ENCODE measurements around the gene HADHB. TPM values are rescaled to one million over a fixed set of nuclear protein-coding genes. Genes with fewer than 3 reads are reported as not detected.

HADHB gene
- total and polyA plus RNA-seq, 10 of the 15 experiments (the other 5 are each of a cell fraction or from before 2014, with no cell fraction given) = 53.7 to 145 (median 85.5) TPM

DNA sequence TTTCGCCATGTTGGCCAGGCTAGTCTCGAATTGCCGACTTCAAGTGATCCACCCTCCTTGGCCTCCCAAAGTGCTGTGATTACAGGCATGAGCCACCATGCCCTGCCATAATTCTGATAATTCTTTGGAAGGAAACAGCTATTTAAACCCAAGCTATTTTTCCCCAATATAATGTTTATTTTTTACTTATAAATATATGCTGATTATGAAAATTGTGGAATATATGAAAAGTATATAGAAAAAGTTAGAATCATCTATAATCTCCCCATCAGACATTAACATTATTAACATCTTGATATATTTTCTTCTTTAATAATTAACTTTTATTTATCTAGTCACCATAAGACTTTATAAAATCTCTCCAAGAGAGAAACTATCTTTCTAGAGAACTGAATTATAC, 41.2 kb downstream of the HADHB start:
- Histone ChIP-seq H3K4me3 (no peak overlapping the region), H2AFZ (ENCODE audit: control insufficient read depth, low read depth, low read length) (no peak overlapping the region), H3K9ac (ENCODE audit: control insufficient read depth, insufficient read depth, low read length) (no peak overlapping the region), H3K27ac (ENCODE audit: control insufficient read depth, insufficient read depth) (no peak overlapping the region), H3K27me3 (replicated peaks in 1 of 2; ENCODE audit: control insufficient read depth in 2 of 2, insufficient read depth in 2 of 2, low read length in 1 of 2) (no peaks in the 10 kb centered on the region), H3K79me2 (ENCODE audit: control insufficient read depth, insufficient read depth, low read length) (no peaks in the 10 kb centered on the region), H3K9me3 (replicated peaks; ENCODE audit: control insufficient read depth, insufficient read depth, low read length) (no peaks in the 10 kb centered on the region), H3K4me2 (ENCODE audit: control insufficient read depth, insufficient read depth) (no peak overlapping the region), H4K20me1 (ENCODE audit: control insufficient read depth, insufficient read depth) (no peaks in the 10 kb centered on the region), H3K36me3 (ENCODE audit: control insufficient read depth in 2 of 2, insufficient read depth in 2 of 2, low read length in 1 of 2) (peaks cover 3 to 21% of the 10 kb centered on the region in 2 experiments; a peak in 3 of 4 replicates), H3K4me1 (ENCODE audit: control insufficient read depth, insufficient read depth, low read length) (no peaks in the 10 kb centered on the region)
- 100% methylated on average over 3 of the region's 3 CpGs for WGBS (ENCODE audit: insufficient coverage, insufficient replicate concordance, low lambda C conversion rate, missing lambda C conversion rate)
- in situ Hi-C loops (cut with MboI) (no loop called here), intact Hi-C loops (cut with micrococcal nuclease; ENCODE audit: unreplicated experiment) (no loop called here)
- FAIRE-seq = no peak
- BruUV-seq (replicated peaks) = no TSS peak
- ATAC-seq = no peak
- ChIA-PET POLR2A (interaction anchor here (0.5 kb wide), 1 partner anchor 19 kb away, joined by 4 read pairs; no protein-coding TSS in a partner anchor), CTCF (no interaction called here), RAD21 (ENCODE audit: unreplicated experiment) (interaction anchor here (1.5 kb wide), 1 partner anchor 14 kb away, joined by 4 read pairs; no protein-coding TSS in a partner anchor), SMC1A (ENCODE audit: uncharacterized antibody, unreplicated experiment) (no interaction called here)
- DNase-seq (ENCODE audit: low read depth, low spot score) = no peak
- TF ChIP-seq MTA3 (IDR thresholded peaks at IDR 0.05; ENCODE audit: borderline replicate concordance, low read length) (no peak), SP1 (IDR thresholded peaks at IDR 0.05; ENCODE audit: low read depth, low read length) (no peak), HDAC6 (IDR thresholded peaks at IDR 0.05; ENCODE audit: unreplicated experiment) (no peak), IKZF2 (IDR thresholded peaks at IDR 0.05) (no peak), SMARCA5 (IDR thresholded peaks at IDR 0.05) (no peak), MEF2B (IDR thresholded peaks at IDR 0.05; ENCODE audit: partially characterized antibody, poor library complexity, severe bottlenecking) (no peak), CBFB (IDR thresholded peaks at IDR 0.05; ENCODE audit: low read depth) (no peak), ESRRA (IDR thresholded peaks at IDR 0.05; ENCODE audit: low read length) (no peak), MYC (IDR thresholded peaks at IDR 0.05; ENCODE audit: insufficient read depth, insufficient read length, insufficient replicate concordance, low read length, severe bottlenecking) (no peak), JUNB (IDR thresholded peaks at IDR 0.05) (no peak), JUND (IDR thresholded peaks at IDR 0.05; ENCODE audit: low read depth, low read length) (no peak), HDGF (IDR thresholded peaks at IDR 0.05) (no peak), ZBED1 (IDR thresholded peaks at IDR 0.05; ENCODE audit: borderline replicate concordance) (no peak), HCFC1 (IDR thresholded peaks at IDR 0.05; ENCODE audit: low read length) (no peak)
- TF ChIP-seq, protein P1, sequence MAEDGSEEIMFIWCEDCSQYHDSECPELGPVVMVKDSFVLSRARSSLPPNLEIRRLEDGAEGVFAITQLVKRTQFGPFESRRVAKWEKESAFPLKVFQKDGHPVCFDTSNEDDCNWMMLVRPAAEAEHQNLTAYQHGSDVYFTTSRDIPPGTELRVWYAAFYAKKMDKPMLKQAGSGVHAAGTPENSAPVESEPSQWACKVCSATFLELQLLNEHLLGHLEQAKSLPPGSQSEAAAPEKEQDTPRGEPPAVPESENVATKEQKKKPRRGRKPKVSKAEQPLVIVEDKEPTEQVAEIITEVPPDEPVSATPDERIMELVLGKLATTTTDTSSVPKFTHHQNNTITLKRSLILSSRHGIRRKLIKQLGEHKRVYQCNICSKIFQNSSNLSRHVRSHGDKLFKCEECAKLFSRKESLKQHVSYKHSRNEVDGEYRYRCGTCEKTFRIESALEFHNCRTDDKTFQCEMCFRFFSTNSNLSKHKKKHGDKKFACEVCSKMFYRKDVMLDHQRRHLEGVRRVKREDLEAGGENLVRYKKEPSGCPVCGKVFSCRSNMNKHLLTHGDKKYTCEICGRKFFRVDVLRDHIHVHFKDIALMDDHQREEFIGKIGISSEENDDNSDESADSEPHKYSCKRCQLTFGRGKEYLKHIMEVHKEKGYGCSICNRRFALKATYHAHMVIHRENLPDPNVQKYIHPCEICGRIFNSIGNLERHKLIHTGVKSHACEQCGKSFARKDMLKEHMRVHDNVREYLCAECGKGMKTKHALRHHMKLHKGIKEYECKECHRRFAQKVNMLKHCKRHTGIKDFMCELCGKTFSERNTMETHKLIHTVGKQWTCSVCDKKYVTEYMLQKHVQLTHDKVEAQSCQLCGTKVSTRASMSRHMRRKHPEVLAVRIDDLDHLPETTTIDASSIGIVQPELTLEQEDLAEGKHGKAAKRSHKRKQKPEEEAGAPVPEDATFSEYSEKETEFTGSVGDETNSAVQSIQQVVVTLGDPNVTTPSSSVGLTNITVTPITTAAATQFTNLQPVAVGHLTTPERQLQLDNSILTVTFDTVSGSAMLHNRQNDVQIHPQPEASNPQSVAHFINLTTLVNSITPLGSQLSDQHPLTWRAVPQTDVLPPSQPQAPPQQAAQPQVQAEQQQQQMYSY (CRISPR knock-in tag; IDR thresholded peaks at IDR 0.05) = no peak
- TF ChIP-seq, protein P2, sequence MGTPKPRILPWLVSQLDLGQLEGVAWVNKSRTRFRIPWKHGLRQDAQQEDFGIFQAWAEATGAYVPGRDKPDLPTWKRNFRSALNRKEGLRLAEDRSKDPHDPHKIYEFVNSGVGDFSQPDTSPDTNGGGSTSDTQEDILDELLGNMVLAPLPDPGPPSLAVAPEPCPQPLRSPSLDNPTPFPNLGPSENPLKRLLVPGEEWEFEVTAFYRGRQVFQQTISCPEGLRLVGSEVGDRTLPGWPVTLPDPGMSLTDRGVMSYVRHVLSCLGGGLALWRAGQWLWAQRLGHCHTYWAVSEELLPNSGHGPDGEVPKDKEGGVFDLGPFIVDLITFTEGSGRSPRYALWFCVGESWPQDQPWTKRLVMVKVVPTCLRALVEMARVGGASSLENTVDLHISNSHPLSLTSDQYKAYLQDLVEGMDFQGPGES (IDR thresholded peaks at IDR 0.05) = no peak
- TF ChIP-seq, protein P3, sequence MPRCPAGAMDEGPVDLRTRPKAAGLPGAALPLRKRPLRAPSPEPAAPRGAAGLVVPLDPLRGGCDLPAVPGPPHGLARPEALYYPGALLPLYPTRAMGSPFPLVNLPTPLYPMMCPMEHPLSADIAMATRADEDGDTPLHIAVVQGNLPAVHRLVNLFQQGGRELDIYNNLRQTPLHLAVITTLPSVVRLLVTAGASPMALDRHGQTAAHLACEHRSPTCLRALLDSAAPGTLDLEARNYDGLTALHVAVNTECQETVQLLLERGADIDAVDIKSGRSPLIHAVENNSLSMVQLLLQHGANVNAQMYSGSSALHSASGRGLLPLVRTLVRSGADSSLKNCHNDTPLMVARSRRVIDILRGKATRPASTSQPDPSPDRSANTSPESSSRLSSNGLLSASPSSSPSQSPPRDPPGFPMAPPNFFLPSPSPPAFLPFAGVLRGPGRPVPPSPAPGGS (IDR thresholded peaks at IDR 0.05; ENCODE audit: borderline replicate concordance, insufficient read depth, low read depth, low read length, poor library complexity, severe bottlenecking) = no peak
- TF ChIP-seq, protein P4, sequence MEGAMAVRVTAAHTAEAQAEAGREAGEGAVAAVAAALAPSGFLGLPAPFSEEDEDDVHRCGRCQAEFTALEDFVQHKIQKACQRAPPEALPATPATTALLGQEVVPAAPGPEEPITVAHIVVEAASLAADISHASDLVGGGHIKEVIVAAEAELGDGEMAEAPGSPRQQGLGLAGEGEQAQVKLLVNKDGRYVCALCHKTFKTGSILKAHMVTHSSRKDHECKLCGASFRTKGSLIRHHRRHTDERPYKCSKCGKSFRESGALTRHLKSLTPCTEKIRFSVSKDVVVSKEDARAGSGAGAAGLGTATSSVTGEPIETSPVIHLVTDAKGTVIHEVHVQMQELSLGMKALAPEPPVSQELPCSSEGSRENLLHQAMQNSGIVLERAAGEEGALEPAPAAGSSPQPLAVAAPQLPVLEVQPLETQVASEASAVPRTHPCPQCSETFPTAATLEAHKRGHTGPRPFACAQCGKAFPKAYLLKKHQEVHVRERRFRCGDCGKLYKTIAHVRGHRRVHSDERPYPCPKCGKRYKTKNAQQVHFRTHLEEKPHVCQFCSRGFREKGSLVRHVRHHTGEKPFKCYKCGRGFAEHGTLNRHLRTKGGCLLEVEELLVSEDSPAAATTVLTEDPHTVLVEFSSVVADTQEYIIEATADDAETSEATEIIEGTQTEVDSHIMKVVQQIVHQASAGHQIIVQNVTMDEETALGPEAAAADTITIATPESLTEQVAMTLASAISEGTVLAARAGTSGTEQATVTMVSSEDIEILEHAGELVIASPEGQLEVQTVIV (IDR thresholded peaks at IDR 0.05; ENCODE audit: borderline replicate concordance, partially characterized antibody) = no peak
